ENCODE measurements around the gene BLOC1S4.

The BLOC1S4 gene

GRCh38 chr4:6764976-6765620 lies 49.1 kb downstream of the BLOC1S4 start:
- TF ChIP-seq CTCF (IDR thresholded peaks at IDR 0.05; ENCODE audit: low read depth, low read length), result no peak
- DNase-seq (ENCODE audit: low read depth in 2 of 2), result no peak
- H3K4me3 ChIP-seq (replicated peaks in 1 of 2; ENCODE audit: low read depth in 2 of 2, low read length in 2 of 2), result no peak overlapping the region

- no peak for DNase-seq (ENCODE audit: low read depth in 2 of 2)
- no peak for TF ChIP-seq CTCF (IDR thresholded peaks at IDR 0.05; ENCODE audit: low read depth, low read length)
- no peak overlapping the region for H3K4me3 ChIP-seq (replicated peaks in 1 of 2; ENCODE audit: low read depth in 2 of 2, low read length in 2 of 2)
These were observed 49.7 kb downstream of the BLOC1S4 start for GRCh38 chr4:6765703-6766102.

Data from cardiac fibroblast (primary cell).